Measurements from ENCODE around the gene PRICKLE3.
A peak's percentile ranks its signal among the peaks of the same experiment; 100 is the strongest.
"Not testable (repeated sequence)": the region's sequence is repeated elsewhere in the genome, so short reads cannot be mapped to it uniquely, and the experiment has no call there.

Gene PRICKLE3

GRCh38 chrX:49175435-49176274 is 10.5 kb downstream of the PRICKLE3 start:
- no peak for TF ChIP-seq CTCF (IDR thresholded peaks at IDR 0.05; ENCODE audit: low read depth, low read length)
- no peak overlapping the region for H3K4me3 ChIP-seq (ENCODE audit: low read depth, low read length)

DNA sequence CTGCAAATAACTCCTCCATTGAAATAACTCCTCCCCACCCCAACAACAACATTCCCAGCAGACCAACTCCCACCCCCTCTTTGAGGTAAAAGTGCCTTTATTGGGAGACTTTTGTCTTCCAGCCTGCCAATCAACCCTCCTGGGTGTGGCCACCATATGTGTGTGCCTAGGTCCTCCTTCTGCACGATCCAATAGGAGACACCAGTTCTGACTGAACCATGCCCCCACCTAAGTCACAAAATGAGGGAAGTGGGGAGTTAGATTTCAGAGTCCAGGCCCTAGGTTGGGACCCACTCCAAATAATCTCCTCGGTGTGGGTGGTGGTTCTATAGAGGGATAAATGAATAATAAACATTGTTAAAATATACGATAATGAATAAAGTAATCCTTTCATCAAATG is 11.4 kb downstream of the PRICKLE3 start:
- no peak for TF ChIP-seq CTCF (IDR thresholded peaks at IDR 0.05; ENCODE audit: low read depth, low read length)
- H3K4me3 ChIP-seq (ENCODE audit: low read depth, low read length), result no peak overlapping the region

DNA sequence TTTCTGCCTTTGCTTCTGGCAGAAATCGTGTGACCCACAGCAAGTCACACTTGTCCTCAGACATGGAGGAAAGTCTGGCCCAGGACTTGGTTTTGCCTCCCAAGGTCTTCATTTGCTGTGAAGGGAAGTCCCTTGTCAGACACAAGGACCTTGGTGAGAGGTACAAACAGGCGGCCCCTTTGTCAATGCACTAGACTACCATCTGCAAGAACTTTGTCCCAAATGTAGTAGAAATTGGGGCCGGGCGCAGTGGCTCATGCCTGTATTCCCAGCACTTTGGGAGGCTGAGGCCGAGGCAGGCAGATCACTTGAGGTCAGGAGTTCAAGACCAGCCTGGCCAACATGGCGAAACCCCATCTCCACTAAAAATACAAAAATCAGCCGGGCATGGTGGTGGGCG is 12.6 kb downstream of the PRICKLE3 start:
- not testable (repeated sequence) for H3K4me3 ChIP-seq (ENCODE audit: low read depth, low read length)

- peak overlapping the region; percentile 69 for H3K4me3 ChIP-seq (ENCODE audit: low read depth, low read length)
- no peak for TF ChIP-seq CTCF (IDR thresholded peaks at IDR 0.05; ENCODE audit: low read depth, low read length)
These were observed 13.8 kb downstream of the PRICKLE3 start for GRCh38 chrX:49172280-49172780.

DNA sequence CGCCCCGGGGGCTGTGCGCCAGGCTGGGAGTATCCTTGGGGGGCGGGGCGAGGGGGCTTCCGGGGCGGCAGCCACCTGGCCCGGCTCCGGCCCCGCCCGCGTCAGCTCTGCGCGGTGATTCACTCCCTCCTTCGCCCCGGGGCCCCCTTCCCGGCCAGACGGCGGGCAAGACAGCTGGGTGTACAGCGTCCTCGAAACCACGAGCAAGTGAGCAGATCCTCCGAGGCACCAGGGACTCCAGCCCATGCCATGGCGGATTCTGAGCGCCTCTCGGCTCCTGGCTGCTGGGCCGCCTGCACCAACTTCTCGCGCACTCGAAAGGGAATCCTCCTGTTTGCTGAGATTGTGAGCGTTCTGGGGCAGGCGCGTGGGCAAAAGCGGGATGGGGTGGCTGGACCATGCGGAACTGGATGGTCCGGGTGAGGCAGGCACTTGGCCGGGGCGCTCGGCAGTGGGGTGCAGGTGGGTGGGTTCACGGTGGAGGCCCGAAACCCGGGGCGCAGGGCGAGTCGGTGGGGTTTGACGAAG is 14.4 kb downstream of the PRICKLE3 start, which contains the start of gene PLP2:
Gene PLP2, plus strand, starts transcription at position 147 of the 528 bp plus-strand sequence. Its CDS starts 103 bp downstream, at position 250.
- H3K4me3 ChIP-seq (ENCODE audit: low read depth, low read length), result peak within 1 kb of the TSS; percentile 69
- no peak for TF ChIP-seq CTCF (IDR thresholded peaks at IDR 0.05; ENCODE audit: low read depth, low read length)

DNA sequence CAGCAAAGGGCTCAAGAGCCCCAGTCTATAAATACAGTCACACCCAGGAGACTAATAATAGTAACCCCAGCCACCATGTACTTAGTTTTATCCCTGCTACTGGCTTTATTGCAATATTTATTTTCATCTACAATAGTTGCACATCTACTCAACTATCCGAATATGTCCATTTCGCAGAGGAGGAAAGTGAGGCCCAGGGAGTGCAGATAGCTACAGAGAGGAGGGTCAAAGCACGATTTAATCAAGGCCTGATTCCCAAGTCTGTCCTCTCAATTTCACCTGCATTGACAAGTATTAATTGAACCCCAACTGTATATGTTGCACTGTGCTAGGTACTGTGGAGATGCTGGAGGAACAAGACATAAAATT is 18.4 kb downstream of the PRICKLE3 start:
- H3K4me3 ChIP-seq (ENCODE audit: low read depth, low read length), result peak overlapping the region; percentile 48
- TF ChIP-seq CTCF (IDR thresholded peaks at IDR 0.05; ENCODE audit: low read depth, low read length), result no peak

GRCh38 chrX:49166914-49167739 is 19.0 kb downstream of the PRICKLE3 start:
- no peak for TF ChIP-seq CTCF (IDR thresholded peaks at IDR 0.05; ENCODE audit: low read depth, low read length)
- peak overlapping the region; percentile 48 for H3K4me3 ChIP-seq (ENCODE audit: low read depth, low read length)
